ENCODE measurements around the gene PAPPA.

PAPPA gene

GRCh38 chr9:116238776-116239340, 85.3 kb downstream of the PAPPA start:
- no peak for DNase-seq (ENCODE audit: low read depth)
- TF ChIP-seq, protein P1, sequence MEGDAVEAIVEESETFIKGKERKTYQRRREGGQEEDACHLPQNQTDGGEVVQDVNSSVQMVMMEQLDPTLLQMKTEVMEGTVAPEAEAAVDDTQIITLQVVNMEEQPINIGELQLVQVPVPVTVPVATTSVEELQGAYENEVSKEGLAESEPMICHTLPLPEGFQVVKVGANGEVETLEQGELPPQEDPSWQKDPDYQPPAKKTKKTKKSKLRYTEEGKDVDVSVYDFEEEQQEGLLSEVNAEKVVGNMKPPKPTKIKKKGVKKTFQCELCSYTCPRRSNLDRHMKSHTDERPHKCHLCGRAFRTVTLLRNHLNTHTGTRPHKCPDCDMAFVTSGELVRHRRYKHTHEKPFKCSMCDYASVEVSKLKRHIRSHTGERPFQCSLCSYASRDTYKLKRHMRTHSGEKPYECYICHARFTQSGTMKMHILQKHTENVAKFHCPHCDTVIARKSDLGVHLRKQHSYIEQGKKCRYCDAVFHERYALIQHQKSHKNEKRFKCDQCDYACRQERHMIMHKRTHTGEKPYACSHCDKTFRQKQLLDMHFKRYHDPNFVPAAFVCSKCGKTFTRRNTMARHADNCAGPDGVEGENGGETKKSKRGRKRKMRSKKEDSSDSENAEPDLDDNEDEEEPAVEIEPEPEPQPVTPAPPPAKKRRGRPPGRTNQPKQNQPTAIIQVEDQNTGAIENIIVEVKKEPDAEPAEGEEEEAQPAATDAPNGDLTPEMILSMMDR (conservative IDR thresholded peaks at IDR 0.05; ENCODE audit: control insufficient read depth, insufficient read depth, low read depth, low read length): no peak
- no peak overlapping the region for H3K4me3 ChIP-seq (ENCODE audit: control insufficient read depth, low read depth, low read length)

GRCh38 chr9:116243708-116244107, 90.1 kb downstream of the PAPPA start:
- no peak overlapping the region for H3K4me3 ChIP-seq (ENCODE audit: control insufficient read depth, low read depth, low read length)
- TF ChIP-seq, protein P1 (conservative IDR thresholded peaks at IDR 0.05; ENCODE audit: control insufficient read depth, insufficient read depth, low read depth, low read length): no peak
- no peak for DNase-seq (ENCODE audit: low read depth)

GRCh38 chr9:116247284-116247683, 93.7 kb downstream of the PAPPA start:
- DNase-seq (ENCODE audit: low read depth): no peak
- H3K4me3 ChIP-seq (ENCODE audit: control insufficient read depth, low read depth, low read length): no peak overlapping the region
- TF ChIP-seq, protein P1 (conservative IDR thresholded peaks at IDR 0.05; ENCODE audit: control insufficient read depth, insufficient read depth, low read depth, low read length): no peak

DNA sequence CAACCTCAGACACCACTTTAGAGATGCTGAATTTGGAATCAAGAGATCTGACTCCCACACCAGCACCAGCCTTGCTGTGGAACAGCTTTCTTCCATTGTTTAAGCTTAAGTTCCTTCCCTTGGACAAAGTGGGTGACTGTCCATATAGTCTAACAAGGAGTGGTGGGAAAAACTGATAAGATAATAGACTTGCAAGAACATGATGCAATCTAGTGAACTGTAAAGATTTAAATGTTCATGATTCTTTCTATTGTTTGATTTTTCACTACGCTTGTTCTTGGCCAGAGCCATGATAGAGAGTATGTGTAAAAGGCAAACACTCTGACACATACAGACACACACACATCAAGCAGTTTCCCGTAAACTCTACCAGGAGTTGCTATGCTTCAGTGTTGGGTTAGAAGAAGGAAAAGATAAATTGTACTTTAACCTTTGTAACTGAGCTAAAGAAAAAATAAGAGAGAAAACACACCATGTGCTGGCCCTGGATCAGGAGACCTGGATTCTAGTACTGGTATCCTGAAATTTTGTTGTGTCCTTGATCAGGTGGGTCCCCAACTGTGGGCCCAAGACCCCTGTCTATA, 94.3 kb downstream of the PAPPA start:
- TF ChIP-seq, protein P1 (conservative IDR thresholded peaks at IDR 0.05; ENCODE audit: control insufficient read depth, insufficient read depth, low read depth, low read length): no peak
- no peak for DNase-seq (ENCODE audit: low read depth)
- no peak overlapping the region for H3K4me3 ChIP-seq (ENCODE audit: control insufficient read depth, low read depth, low read length)

- DNase-seq (ENCODE audit: low read depth): peak; percentile 69
- TF ChIP-seq, protein P1 (conservative IDR thresholded peaks at IDR 0.05; ENCODE audit: control insufficient read depth, insufficient read depth, low read depth, low read length): no peak
- no peak overlapping the region for H3K4me3 ChIP-seq (ENCODE audit: control insufficient read depth, low read depth, low read length)
These were observed 97.3 kb downstream of the PAPPA start for GRCh38 chr9:116250891-116251290.

DNA sequence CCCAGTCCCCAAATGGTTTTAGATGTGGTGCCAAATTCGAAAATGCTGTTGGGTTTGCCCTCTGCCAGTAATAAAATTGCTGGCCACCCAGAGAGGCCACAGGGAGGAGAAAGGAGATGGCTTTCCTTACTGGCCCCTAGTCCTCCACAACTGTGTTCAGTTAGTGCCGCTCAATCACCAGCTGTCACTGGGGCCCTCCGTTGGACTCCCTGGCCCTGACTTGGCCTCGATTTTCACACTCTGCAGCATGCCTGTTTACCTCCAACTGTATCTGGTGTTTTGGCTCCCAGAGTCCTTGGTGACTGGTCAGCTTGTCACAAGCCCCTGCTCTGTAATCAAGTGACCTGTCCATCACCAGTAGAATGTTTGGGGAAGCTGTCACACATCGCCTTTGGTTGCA, 97.8 kb downstream of the PAPPA start:
- TF ChIP-seq, protein P1 (conservative IDR thresholded peaks at IDR 0.05; ENCODE audit: control insufficient read depth, insufficient read depth, low read depth, low read length): no peak
- DNase-seq (ENCODE audit: low read depth): no peak
- H3K4me3 ChIP-seq (ENCODE audit: control insufficient read depth, low read depth, low read length): no peak overlapping the region

Data from fibroblast of mammary gland (primary cell).